ENCODE measurements around the gene RAD51B.

RAD51B gene

DNA sequence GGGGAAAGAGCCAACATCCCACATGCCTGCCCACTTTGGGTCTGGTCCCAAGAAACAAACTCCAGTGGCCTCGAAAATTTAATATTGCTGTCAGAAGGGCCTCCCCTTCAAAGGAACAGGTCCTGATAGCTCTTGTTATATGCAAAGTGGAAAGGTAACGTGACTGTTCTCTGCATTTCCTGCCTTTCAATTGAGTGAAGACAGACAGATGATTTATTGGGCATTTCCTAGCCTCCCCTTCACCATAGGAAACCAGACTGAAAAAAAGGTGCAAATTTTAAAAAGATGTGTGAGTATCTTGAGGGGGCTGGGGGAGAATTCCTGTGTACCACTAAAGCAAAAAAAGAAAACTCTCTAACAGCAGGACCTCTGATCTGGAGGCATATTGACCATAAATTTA, 738.1 kb downstream of the RAD51B start:
- DNase-seq (ENCODE audit: low read depth in 4 of 4, low spot score in 1 of 4): no peak

- no peak for DNase-seq (ENCODE audit: low read depth in 4 of 4, low spot score in 1 of 4)
These were observed 738.5 kb downstream of the RAD51B start for GRCh38 chr14:68558096-68558495.

DNA sequence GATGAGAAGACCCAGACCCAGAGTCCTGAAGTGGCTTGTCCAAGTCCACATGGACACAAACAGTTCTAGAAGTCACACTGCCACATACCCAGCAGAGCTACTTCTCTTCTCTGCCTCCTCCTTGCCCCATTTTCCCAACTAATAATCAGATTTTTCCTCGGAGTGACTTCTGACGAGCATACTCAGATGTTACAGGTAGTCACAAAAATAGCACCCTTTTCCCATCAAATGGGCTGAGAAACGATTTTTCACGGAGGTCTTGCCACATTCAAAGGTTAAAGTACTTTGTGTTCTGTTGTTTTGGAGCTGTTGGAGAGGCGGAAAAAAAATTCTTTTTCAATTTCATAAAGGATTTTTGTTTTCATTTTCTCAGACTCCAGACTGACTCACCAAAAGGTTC, 740.4 kb downstream of the RAD51B start:
- DNase-seq (ENCODE audit: low read depth in 4 of 4, low spot score in 1 of 4): no peak

DNA sequence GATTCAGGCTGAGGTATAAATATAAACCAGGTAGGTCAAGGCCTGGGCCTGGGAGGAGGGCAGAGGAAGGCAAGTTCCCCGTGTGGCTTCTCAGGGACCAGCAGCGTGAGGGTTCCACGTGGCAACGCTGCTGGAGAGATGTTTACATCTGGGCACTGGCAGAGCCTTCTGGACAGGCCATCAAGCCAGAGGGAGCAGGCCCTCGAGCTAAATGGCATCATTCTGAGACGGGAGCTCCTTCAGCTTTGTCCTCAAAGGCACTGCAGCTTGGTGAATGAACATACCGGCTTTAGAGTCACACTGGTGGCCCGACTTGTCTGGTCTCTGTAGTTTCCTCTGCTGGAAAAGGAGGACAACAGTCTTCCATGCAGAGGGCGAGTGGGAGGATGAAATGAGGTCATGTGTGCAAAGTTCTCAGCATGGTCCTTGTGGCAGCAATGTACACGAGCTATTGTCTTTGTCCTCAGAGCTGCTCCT, 742.0 kb downstream of the RAD51B start:
- DNase-seq (ENCODE audit: low read depth in 4 of 4, low spot score in 1 of 4): no peak

DNA sequence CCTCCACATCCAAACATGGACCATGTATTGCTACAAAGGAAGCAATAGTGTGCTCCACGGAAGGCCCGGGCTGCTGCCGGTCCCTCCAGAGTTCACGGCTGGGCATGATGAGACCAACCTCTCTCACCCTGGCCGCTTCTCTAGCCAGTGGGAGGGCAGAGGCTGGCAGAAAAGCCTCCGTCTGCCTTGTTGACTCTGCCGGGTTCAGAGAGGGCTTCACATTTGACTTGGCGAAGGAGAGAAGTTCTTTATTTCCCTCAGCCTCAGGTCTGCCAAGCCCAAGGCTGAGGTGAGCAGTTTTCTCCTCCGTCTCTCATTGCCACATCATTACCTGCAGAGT, 743.3 kb downstream of the RAD51B start:
- no peak for DNase-seq (ENCODE audit: low read depth in 4 of 4, low spot score in 1 of 4)

GRCh38 chr14:68563251-68564131, 743.9 kb downstream of the RAD51B start:
- no peak for DNase-seq (ENCODE audit: low read depth in 4 of 4, low spot score in 1 of 4)

- no peak for DNase-seq (ENCODE audit: low read depth in 4 of 4, low spot score in 1 of 4)
These were observed 744.7 kb downstream of the RAD51B start for GRCh38 chr14:68564191-68564825.

- DNase-seq (ENCODE audit: low read depth in 4 of 4, low spot score in 1 of 4): no peak
These were observed 745.5 kb downstream of the RAD51B start for GRCh38 chr14:68564826-68565759.

GRCh38 chr14:68566075-68566474, 746.5 kb downstream of the RAD51B start:
- no peak for DNase-seq (ENCODE audit: low read depth in 4 of 4, low spot score in 1 of 4)

DNA sequence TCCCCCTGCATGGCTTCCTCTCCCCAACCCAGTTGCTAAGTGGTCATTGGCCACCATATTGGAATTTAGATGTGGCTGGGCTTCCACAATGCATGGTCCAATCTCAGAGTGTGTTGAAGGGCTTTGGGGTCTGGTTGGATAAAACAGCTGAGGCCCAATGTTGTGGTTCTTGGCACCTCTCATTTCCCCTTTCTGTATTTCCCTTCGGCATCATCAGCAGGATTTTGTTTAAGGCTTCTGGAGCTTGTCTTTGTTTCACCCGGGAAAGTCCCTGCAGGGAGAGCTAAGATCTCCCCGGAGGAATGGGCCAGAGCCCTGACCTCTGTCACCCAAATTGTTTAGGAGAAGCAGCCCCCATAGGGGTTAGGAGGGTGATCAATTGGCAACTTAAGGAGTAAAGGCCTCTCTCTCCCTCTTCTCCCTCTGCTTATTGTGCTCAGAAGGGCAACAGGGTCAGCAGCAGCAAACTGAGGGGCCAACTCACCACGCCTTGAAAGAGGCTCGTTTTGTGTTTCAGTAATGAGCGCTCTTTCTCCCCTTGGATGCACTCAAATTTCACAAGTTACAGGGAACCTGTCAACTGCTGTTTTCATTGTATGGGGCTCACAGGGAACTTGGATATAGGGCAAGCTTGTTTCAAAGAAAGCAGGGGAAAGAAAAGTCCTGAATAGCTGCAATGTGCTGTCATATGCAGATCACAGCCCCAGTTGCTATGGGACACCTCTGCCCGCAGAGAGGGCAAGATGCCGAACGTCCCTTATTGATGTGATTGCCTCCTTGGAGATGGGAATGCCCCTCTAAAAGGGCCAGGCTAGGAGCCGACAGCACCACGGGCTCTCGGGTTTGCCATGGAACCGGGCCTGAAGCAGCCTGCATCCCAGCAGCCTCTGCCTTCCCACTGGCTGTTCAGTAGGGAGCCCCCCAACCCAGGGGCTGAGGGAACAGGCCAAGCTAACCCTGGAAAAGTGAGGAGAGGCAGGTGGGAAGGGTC, 749.6 kb downstream of the RAD51B start:
- no peak for DNase-seq (ENCODE audit: low read depth in 4 of 4, low spot score in 1 of 4)

DNA sequence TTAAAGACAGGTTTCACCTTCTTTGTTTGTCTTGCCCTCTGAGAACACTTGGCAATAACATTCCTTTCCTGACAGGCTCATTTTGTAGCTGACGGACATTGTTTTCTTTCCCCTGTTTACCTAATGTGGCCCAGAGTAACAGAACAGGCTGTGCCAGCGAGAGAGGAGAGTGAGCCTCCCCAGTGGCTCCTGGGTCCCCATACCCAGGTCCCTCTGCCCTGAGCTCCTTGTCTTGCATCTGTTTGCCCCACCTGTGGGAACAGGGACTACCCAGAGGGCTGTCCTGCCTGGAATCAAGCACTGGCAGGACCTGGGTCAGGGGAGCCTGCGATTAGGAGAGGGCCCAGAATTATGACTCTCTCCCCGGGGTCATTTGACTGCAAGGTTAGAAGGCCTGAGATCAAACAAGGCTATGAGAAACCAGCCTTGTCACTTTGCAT, 750.4 kb downstream of the RAD51B start:
- no peak for DNase-seq (ENCODE audit: low read depth in 4 of 4, low spot score in 1 of 4)

DNA sequence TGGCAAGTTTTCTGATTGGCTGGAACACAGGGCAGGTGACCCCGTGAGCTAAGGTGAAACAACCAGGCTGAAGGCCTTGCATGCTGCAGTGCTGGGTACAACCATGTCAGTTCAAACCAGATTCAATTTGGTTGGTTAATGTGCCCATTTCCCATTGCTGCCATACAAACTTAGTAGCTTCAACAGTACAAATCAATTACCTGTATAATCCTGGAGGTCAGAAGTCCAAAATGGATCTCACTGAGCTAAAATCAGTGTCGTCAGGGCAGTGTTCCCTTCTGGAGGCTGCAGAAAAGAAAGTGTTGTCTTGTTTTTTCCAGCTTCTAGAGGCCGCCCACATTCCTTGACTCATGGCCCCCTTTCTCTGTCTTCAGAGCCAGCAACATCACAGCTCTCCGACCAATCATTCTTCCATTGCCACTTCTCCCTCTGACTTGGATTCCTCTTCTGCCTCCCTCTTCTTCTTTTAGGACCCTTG, 751.6 kb downstream of the RAD51B start:
- no peak for DNase-seq (ENCODE audit: low read depth in 4 of 4, low spot score in 1 of 4)

- DNase-seq (ENCODE audit: low read depth in 4 of 4, low spot score in 1 of 4): no peak
These were observed 752.4 kb downstream of the RAD51B start for GRCh38 chr14:68571928-68572525.

- no peak for DNase-seq (ENCODE audit: low read depth in 4 of 4, low spot score in 1 of 4)
These were observed 753.5 kb downstream of the RAD51B start for GRCh38 chr14:68573126-68573525.

- DNase-seq (ENCODE audit: low read depth in 4 of 4, low spot score in 1 of 4): no peak
These were observed 754.1 kb downstream of the RAD51B start for GRCh38 chr14:68573722-68574121.

- no peak for DNase-seq (ENCODE audit: low read depth in 4 of 4, low spot score in 1 of 4)
These were observed 754.9 kb downstream of the RAD51B start for GRCh38 chr14:68574461-68574860.

- no peak for DNase-seq (ENCODE audit: low read depth in 4 of 4, low spot score in 1 of 4)
These were observed 755.3 kb downstream of the RAD51B start for GRCh38 chr14:68574906-68575305.

GRCh38 chr14:68575426-68575825, 755.8 kb downstream of the RAD51B start:
- no peak for DNase-seq (ENCODE audit: low read depth in 4 of 4, low spot score in 1 of 4)

DNA sequence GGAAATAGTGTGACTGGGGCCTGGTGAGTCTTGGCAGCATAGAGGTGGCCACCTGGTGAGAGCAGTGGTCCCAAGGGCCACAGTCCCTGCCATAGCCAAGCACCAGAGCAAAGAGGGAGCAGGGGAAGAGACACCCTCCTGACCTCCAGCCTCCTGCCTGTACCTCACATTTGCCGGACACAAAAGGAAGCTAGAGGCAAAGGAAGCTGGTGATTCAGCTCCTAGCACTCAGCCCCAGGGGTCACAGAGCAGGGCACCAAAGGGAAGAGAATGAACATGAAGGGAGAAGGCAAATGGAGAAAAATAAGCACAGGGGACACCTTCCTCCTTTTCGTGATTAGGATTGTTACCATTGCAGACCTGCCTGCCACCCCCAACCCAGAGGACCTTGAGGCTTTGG, 756.5 kb downstream of the RAD51B start:
- DNase-seq (ENCODE audit: low read depth in 4 of 4, low spot score in 1 of 4): no peak

Measured in stimulated activated CD4-positive, alpha-beta T cell treated with anti-CD3 and anti-CD28 coated beads, Interleukin-1b, Interleukin-23, amount 100 ng/mL, for 24 hours (primary cell).